GM19025 (cell line): Measurements from ENCODE around the gene SNTA1.
"Not testable (repeated sequence)": the region's sequence is repeated elsewhere in the genome, so short reads cannot be mapped to it uniquely, and the experiment has no call there.

Source experiments
- ATAC-seq: cut with Tn5 transposase; IDR thresholded peaks from one replicate; pipeline ENCODE4 v1.9.1; 2021; ENCODE audit warnings: mild to moderate bottlenecking, low read depth, moderate library complexity; ENCODE audit not compliant: unreplicated experiment

SNTA1 gene

GRCh38 chr20:33433465-33434234 is 9.9 kb downstream of the SNTA1 start:
- no peak for ATAC-seq

DNA sequence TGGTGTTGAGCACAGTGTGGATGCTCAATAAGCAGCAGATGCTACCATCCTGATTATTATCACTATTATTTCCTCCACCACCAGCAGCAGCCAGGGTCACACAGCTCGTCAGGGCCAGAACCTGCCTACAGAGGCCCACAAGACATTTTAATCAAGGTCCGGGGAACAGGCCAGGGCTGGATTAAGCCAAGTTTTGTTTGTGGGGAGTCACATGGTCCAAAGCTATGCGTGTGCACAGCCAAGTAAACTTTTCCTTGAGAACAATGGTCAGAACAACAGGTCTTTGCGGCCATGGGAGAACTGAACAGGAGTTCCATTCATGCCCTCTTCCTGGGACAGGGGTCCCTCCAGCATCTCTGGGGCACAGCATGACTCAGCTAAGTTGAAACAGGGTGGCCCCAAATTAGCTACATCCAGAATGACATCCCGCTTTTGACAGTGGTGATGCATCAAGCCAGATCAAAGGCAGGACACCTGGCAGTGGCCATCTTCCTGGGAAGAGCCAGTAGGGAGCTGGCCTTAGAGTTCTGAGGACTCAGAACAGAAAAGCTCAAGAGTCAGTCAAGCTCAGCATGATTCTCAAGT is 11.7 kb downstream of the SNTA1 start:
- ATAC-seq: no peak

GRCh38 chr20:33423875-33424274 is 19.7 kb downstream of the SNTA1 start:
- ATAC-seq: not testable (repeated sequence)

DNA sequence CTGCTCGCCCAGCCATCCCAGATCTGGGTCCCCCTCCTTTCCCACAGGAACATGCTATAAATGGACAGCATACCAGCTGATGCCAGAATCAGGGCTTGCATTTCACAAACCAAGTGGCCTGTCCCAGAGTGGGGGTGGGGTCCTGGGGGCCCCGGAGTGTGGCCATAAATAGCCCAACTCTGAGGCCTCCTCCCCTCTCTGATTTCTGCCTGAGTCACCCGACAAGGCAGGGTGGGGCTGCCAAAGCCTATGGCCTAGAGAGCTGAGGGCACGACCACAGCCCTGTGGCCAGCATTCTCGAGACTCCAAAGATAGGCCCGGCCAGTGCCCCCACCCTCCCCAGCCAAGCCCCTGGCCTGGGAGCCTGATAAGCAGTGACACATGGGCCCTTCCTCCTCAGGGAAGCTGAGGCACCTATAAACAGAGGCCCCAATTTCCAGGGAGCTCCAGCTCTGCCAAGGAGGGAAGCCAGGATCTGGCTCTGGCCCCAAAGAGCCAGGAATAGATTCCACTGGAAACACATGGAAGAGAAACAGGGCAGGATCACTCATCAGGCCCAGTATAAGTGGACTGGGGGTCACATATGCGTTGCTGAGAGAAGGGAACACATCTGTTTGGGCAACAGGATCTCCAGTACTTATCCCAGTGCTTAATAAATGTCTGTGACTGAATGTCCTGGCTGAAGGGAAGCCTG is 20.3 kb downstream of the SNTA1 start:
- ATAC-seq: no peak

DNA sequence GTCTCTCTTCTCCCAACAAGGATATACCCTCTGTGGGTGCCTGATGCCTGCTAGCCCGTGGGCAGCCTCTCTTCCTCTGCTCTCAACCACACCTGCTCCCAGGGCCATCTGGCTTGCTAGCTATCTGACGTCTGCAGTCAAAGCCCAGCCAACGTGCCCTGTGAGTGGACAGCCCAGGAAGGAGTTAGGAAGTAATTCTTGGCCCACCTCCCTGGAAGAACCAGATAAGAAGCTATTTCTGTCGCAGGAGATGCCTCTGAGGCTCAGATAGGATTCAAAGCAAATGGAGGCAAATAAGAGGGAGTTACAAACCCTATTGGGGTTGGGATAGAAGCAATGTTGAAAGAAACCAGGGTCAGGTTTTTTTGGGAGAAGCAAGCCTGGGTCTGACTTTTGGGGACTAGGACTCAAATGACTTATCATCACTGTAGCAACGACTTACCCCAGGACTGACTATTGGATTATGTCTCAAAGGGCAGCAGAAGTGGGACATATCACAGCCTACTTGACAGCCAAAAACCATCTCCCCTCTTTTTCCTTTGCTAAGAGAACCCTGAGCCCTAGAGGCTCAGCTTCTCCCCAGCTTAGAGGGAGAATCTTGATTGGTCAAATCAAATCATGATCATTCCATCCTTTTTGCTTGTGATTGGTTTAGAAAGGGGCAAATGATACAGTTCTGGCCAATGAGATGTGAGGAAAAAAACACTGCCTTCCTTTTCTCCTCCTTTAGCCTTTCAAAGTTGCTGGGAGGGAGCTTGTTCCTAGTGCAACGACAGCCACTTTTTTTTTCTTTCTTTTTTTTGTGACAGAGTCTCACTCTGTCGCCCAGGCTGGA is 24.2 kb downstream of the SNTA1 start:
- no peak for ATAC-seq

DNA sequence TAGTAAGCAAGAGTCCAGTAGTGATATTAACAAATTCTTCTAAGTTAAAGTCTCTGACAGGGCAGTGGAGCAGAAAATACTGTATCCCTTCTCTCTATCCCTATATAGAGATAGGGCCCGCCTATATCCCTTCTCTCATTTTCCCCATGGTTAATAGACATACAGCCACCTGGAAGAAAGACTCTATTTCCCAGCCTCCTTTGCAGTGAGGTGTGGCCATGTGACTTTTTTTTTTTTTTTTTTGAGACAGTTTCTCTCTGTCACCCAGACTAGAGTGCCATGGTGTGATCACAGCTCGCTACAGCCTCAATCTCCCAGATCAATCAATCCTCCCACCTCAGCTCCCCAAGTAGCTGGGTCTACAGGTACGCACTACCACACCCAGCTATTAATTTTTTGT is 25.5 kb downstream of the SNTA1 start:
- ATAC-seq: no peak

- no peak for ATAC-seq
These were observed 27.6 kb downstream of the SNTA1 start for GRCh38 chr20:33415948-33416347.

- no peak for ATAC-seq
These were observed 31.1 kb downstream of the SNTA1 start for GRCh38 chr20:33412484-33412838.

- ATAC-seq: no peak
These were observed 31.7 kb downstream of the SNTA1 start for GRCh38 chr20:33411711-33412483.

GRCh38 chr20:33411242-33411641 is 32.3 kb downstream of the SNTA1 start:
- no peak for ATAC-seq

DNA sequence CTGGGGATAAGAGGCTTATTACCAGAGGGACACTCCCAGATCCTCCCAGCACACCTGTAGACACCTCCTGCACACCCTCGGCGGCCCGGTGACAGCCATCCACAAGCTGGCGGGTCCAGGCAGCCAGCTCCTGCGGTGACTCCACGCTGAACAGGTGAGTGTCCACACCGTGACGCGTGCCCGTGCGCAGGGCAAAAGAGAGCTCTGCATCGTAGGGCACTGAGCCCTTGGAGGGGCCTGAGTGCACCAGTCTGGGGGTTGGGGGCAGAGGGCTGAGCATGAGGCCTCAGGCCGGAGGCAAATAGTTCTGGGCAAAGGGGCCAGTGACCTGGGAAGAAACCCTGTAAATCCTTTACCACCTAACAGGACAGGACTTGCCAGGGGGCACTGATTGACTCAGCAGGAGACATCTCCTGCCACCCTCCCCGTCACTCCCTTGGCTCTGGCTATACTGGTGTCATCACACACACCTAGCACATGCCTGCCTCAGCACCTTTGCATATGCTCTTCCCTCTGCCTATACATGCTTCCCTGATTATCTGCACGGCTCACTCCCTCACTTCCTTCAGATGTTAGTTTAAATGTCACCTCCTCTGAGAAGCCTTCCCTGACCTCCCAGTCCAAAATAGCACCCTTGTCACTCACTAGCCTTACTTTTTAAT is 33.4 kb downstream of the SNTA1 start:
- no peak for ATAC-seq

GRCh38 chr20:33408716-33409654 is 34.6 kb downstream of the SNTA1 start:
- ATAC-seq: peak; percentile 57

DNA sequence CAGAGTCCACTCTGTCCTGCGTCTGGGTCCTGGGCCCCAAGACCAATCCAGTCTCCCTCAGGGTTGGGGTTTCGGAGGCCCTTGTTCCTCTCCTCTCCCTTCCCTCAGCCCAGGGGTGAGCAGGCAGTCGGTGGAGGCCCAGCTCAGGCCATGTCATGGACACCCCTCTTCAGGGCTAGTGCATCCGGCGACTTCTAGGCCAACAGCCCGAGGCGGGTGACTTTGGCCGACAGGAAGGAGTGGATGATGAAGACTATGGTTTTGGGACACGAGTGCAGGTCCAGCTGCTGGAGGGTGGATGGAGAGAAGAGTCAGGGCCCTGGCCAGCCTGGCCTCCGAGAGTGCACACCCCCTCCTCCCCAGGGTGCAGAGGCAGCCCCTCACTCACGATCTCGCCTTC is 35.2 kb downstream of the SNTA1 start:
- ATAC-seq: no peak

GRCh38 chr20:33407796-33408195 is 35.8 kb downstream of the SNTA1 start:
- no peak for ATAC-seq

DNA sequence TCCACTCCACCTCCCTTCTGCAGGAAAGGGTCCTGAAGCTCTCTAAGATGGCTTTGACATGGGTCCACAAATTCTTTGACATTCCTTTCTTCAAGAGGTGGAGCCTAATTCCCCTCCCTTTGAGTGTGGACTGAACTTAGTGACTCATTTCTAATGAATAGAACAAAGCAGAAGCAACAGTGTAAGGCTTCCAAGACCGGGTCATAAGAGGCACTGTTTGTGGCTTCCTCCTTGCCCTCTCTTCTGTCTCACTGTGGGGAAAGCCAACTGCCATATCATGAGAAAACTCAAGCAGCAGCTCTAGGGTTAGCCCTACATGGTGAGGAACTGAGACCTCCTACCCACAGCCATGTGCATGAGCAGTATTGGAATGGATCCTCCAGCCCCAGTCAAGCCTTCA is 36.3 kb downstream of the SNTA1 start:
- ATAC-seq: no peak

DNA sequence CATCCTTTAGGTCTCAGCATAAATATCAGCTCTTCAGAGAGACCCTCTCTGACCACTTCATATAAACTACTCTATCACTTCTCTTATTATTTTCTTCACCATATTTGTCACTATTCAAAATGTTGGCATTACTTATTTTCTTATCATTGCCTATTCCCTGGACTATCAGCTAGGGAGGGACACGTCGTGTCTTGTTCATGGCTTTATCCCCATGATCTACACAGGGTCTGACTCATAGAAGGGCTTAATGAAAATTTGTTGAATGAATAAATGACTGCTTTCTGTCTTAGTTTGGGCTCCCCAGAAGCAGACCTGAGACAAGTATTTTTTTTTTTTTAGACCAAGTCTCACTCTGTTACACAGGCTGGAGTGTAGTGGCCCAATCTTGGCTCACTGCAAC is 39.3 kb downstream of the SNTA1 start:
- no peak for ATAC-seq

DNA sequence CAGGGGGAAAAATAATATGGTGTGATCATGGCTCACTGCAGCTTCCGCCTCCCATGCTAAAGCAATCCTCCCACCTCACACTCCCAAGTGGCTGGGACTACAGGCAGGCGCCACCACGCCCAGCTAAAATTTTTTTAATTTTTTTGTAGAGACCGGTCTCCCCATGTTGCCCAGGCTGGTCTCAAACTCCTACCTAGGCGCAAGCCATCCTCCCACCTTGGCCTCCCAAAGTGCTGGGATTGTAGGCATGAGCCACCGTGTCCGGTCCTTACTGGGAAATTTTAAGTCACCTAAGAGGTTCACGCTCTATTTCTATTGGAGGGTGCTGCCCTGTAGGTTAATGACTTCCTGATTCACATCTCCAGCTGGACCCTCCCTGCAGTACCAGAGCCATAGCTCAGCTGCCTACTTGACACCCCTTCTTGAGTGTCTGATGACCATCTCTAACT is 41.6 kb downstream of the SNTA1 start:
- no peak for ATAC-seq

- ATAC-seq: peak; percentile 80
These were observed 42.2 kb downstream of the SNTA1 start, which contains the start of gene CDK5RAP1 for GRCh38 chr20:33401184-33401920. TSS of gene CDK5RAP1 (minus strand) at chr20:33401519. CDS start at chr20:33397064, 4,455 bp downstream.
